ENCODE results near the gene NUDT7. TPM values are rescaled to one million over a fixed set of nuclear protein-coding genes. Genes with fewer than 3 reads are reported as not detected.

The NUDT7 gene
- 0.82 TPM for total RNA-seq

- peak; percentile 80 to 96 for DNase-seq (ENCODE audit: low spot score in 2 of 2)
- FAIRE-seq, result no peak
Observed at GRCh38 chr16:77722309-77723107, at the start of gene NUDT7. Gene NUDT7, plus strand, starts transcription at chr16:77722514. Its CDS starts 69 bp downstream, at chr16:77722583.

- DNase-seq (ENCODE audit: low spot score in 2 of 2) (no peak), FAIRE-seq (no peak)
Observed at GRCh38 chr16:77674888-77675287, 47.4 kb upstream of the NUDT7 start.

- DNase-seq (ENCODE audit: low spot score in 2 of 2) (peak; percentile 12 to 65), FAIRE-seq (no peak)
Observed at GRCh38 chr16:77675464-77676324, 46.6 kb upstream of the NUDT7 start.

- FAIRE-seq (no peak), DNase-seq (ENCODE audit: low spot score in 2 of 2) (no peak)
Observed at GRCh38 chr16:77677129-77677528, 45.2 kb upstream of the NUDT7 start.

- no peak for DNase-seq (ENCODE audit: low spot score in 2 of 2)
- FAIRE-seq, result no peak
Observed at GRCh38 chr16:77679391-77679790, 42.9 kb upstream of the NUDT7 start.

GRCh38 chr16:77679901-77680300 is 42.4 kb upstream of the NUDT7 start:
- no peak for DNase-seq (ENCODE audit: low spot score in 2 of 2)
- FAIRE-seq, result no peak

GRCh38 chr16:77680496-77680895 is 41.8 kb upstream of the NUDT7 start:
- DNase-seq (ENCODE audit: low spot score in 2 of 2), result no peak
- FAIRE-seq, result no peak

- DNase-seq (ENCODE audit: low spot score in 2 of 2) (no peak), FAIRE-seq (no peak)
Observed at GRCh38 chr16:77682586-77682985, 39.7 kb upstream of the NUDT7 start.

- FAIRE-seq (no peak), DNase-seq (ENCODE audit: low spot score in 2 of 2) (no peak)
Observed at GRCh38 chr16:77683397-77684180, 38.7 kb upstream of the NUDT7 start.

- FAIRE-seq, result no peak
- DNase-seq (ENCODE audit: low spot score in 2 of 2), result peak in 1 of 2 donors; percentile 10
Observed at GRCh38 chr16:77684181-77684526, 38.2 kb upstream of the NUDT7 start.

GRCh38 chr16:77686385-77686784 is 35.9 kb upstream of the NUDT7 start:
- FAIRE-seq (no peak), DNase-seq (ENCODE audit: low spot score in 2 of 2) (no peak)

- no peak for FAIRE-seq
- no peak for DNase-seq (ENCODE audit: low spot score in 2 of 2)
Observed at GRCh38 chr16:77689971-77690370, 32.3 kb upstream of the NUDT7 start.

- FAIRE-seq, result no peak
- no peak for DNase-seq (ENCODE audit: low spot score in 2 of 2)
Observed at GRCh38 chr16:77690416-77690815, 31.9 kb upstream of the NUDT7 start.

- no peak for FAIRE-seq
Observed at GRCh38 chr16:77692612-77693011, 29.7 kb upstream of the NUDT7 start.

GRCh38 chr16:77696149-77696548 is 26.2 kb upstream of the NUDT7 start:
- DNase-seq (ENCODE audit: low spot score in 2 of 2) (no peak), FAIRE-seq (no peak)

More at GRCh38 chr16:77692612-77693011, 29.7 kb upstream of the NUDT7 start:
- DNase-seq (ENCODE audit: low spot score in 2 of 2), result no peak

- no peak for FAIRE-seq
- no peak for DNase-seq (ENCODE audit: low spot score in 2 of 2)
Observed at GRCh38 chr16:77700846-77701245, 21.5 kb upstream of the NUDT7 start.

GRCh38 chr16:77705351-77705750 is 17.0 kb upstream of the NUDT7 start:
- FAIRE-seq (no peak), DNase-seq (ENCODE audit: low spot score in 2 of 2) (no peak)

GRCh38 chr16:77711179-77711578 is 11.1 kb upstream of the NUDT7 start:
- no peak for FAIRE-seq
- DNase-seq (ENCODE audit: low spot score in 2 of 2), result no peak

GRCh38 chr16:77711775-77712174 is 10.5 kb upstream of the NUDT7 start:
- no peak for DNase-seq (ENCODE audit: low spot score in 2 of 2)
- FAIRE-seq, result no peak

- FAIRE-seq (no peak), DNase-seq (ENCODE audit: low spot score in 2 of 2) (no peak)
Observed at GRCh38 chr16:77715145-77715544, 7.2 kb upstream of the NUDT7 start.

Measured in frontal cortex (tissue), 4 donors.